GM12874 (cell line): ENCODE data around the gene TUBGCP4.
A peak's percentile ranks its signal among the peaks of the same experiment; 100 is the strongest.

Experiments
- TF ChIP-seq, protein P1 (sequence below): IDR thresholded peaks from 2 replicates; pipeline ENCODE4 v1.5.1; 2011; ENCODE audit warnings: low read depth, mild to moderate bottlenecking, control low read depth, low read length, moderate library complexity; ENCODE audit not compliant: insufficient read depth

The TUBGCP4 gene, protein sequence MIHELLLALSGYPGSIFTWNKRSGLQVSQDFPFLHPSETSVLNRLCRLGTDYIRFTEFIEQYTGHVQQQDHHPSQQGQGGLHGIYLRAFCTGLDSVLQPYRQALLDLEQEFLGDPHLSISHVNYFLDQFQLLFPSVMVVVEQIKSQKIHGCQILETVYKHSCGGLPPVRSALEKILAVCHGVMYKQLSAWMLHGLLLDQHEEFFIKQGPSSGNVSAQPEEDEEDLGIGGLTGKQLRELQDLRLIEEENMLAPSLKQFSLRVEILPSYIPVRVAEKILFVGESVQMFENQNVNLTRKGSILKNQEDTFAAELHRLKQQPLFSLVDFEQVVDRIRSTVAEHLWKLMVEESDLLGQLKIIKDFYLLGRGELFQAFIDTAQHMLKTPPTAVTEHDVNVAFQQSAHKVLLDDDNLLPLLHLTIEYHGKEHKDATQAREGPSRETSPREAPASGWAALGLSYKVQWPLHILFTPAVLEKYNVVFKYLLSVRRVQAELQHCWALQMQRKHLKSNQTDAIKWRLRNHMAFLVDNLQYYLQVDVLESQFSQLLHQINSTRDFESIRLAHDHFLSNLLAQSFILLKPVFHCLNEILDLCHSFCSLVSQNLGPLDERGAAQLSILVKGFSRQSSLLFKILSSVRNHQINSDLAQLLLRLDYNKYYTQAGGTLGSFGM

DNA sequence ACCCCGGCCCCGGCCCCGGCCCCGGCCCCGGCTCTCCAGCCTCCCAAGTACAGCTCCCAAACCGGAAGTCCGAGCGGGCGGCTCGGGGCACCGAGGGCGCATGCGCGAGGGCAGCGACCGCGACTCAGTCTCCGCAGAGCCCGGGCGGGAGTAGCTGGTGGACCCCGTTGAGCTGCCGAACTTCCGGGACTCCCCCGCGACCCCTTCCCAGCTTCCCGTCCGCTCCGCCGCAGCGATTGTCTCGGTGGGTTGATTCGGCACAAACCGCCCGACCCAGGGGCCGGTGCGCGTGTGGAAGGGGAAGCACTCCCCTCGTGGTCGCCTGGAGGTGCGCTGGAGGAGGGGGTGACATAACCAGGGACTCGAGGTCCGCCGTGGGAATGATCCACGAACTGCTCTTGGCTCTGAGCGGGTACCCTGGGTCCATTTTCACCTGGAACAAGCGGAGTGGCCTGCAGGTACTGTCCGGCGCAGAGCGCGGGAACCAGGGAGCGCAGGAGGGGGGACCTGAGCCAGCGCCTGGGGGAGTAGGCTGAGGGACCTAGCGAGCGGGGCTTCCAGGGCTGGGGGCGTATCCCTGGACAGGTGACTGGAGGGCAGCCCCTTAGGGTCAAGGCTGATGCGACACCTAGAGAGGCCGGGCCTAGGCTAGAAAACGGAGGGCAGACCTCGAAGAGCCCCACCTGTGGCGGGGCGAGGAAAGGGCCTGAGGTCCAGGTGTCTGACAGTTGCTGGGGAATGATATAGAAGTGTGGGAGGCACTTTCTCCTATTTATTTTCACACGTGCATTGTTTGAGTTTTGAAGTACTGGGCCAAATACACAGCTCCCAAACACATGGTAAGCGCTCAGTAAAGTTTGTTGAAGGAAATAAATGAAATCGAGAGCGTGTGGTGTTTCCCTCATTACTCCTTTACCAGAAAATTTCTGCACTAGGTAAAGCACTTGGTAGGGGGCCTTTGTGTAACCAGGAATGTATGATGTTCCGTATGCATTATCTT is at the start of gene TUBGCP4, which contains the start of gene ZSCAN29:
TUBGCP4 (plus strand) TSS at position 127 of the 1,000 bp plus-strand sequence; CDS start at position 381, 254 bp downstream.
ZSCAN29 (minus strand) TSS at position 69 of the 1,000 bp plus-strand sequence. CDS start 1,130 bp downstream, outside the sequence.
- TF ChIP-seq, protein P1, sequence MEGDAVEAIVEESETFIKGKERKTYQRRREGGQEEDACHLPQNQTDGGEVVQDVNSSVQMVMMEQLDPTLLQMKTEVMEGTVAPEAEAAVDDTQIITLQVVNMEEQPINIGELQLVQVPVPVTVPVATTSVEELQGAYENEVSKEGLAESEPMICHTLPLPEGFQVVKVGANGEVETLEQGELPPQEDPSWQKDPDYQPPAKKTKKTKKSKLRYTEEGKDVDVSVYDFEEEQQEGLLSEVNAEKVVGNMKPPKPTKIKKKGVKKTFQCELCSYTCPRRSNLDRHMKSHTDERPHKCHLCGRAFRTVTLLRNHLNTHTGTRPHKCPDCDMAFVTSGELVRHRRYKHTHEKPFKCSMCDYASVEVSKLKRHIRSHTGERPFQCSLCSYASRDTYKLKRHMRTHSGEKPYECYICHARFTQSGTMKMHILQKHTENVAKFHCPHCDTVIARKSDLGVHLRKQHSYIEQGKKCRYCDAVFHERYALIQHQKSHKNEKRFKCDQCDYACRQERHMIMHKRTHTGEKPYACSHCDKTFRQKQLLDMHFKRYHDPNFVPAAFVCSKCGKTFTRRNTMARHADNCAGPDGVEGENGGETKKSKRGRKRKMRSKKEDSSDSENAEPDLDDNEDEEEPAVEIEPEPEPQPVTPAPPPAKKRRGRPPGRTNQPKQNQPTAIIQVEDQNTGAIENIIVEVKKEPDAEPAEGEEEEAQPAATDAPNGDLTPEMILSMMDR, result peak; percentile 60

DNA sequence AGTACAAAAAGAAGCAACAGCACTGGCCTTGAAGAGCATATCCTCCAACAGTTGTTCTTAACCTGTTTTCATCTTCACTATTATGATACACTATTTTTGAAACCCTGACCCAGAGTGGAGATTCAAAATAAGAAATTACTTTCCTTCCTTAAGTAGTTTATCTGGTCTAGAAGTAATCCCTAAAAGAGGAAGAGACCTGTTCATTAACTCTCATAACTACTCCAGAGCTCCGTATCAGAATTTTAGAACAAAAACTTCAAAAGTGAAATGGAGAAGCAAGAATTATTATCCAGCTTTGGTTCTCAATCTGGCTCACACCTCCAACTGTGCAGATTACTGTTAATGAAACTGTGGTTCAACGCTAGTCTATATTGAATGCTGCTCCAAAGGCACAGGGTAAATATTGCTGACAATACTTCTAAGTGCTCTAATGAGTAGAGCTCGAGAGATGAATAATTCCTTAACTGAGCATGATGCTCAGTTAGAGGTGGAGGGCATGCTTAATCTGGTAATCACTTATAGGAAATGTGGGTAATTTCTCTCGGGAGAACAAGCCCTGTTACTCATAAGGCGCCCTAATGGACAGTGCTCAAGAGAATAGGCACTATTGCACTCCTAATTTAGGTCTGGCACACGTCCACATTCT is 45.7 kb upstream of the TUBGCP4 start:
- TF ChIP-seq, protein P1, result no peak

DNA sequence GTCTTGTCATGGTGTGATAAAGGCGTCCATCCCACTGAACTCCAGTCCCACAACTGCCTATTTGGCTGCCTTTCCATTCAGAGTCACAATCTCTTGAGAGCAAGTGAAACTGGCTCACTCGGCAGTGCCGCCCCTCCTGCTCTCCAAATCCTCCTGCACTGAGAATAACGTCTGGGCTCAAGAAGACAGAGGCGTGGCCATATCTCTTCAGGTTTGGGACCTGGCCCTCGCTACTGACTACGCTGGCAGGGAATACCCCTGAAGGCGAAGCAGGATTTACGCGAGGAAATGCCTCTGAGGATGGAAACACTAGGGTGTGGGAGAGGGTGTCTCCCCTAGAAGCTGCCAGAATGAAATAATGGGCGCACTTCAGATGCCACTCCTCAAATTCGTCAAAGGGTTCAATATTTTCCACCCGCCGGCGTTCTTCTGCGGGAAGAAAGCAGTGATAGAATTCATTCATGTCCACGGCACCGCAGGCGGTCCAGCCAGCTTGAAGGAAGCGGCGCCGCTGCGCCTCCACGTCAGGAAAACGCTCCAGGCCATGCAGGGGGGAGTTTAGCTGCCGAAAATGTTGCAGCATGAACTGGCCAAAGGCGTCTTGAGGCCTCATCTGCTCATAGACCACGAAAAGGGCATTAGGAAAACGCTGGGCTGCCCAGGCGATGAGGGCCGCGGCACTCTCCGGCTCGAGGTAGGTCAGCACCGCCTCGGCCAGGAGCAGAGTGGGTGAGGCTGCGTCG is 41.5 kb upstream of the TUBGCP4 start:
- TF ChIP-seq, protein P1, result no peak

DNA sequence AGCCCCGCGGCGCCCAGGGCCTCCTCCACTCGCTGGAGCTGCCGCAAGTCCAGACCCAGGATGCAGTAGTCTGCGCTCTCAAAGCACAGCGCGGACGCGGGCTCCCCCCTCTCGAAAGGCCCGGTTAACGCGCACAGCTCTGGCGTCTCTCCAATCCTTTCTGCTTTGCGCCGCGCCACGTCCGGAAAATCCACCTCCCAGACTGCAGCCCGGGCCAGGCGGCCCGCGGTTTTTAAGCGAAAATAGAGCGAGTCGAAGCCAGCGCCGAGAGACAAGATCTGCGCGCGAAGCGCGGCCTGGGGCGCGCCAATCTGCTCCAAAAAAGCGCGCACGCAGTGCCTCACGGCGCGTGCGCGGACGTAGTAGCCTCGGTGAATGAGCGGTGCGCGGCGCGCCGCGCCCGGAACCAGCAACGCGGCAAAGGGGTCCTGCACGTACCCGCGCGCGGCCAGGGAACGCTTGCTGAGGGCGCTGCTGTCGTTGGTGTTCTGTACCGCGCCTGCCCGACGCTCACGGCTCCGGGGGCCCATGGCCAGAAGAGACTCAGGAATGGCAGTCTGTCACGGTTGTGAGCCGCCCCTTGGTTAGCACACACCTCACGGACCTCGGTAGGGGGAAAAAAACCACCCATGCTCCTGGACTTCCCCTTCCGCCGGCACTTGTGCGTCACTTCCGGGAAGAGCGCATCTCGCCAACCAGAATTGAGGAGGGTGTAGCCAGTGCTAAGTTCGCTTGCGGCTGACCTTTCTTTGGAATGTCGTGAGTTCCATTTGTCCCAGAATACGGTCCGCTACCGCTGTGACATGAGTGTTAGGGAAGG is 40.7 kb upstream of the TUBGCP4 start, which contains the start of gene LCMT2:
LCMT2 (minus strand) TSS at position 614 of the 820 bp plus-strand sequence; CDS start at position 530, 84 bp downstream.
- TF ChIP-seq, protein P1, result no peak

DNA sequence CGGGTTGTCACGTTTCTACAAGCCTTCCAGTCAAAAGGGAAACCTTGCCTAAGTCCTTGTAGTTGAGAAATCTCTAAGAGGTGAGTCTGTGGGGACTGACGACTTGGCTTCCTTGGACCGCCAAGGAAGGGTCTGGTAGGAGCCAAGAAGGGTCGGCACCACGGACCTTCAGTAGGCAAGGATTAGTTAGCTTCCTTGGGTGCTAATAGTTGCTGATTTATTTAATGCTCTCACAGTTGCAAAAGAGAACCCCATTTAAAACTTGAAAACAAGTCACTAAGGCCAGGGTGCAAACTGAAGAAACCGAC is 40.2 kb upstream of the TUBGCP4 start:
- TF ChIP-seq, protein P1, result no peak

DNA sequence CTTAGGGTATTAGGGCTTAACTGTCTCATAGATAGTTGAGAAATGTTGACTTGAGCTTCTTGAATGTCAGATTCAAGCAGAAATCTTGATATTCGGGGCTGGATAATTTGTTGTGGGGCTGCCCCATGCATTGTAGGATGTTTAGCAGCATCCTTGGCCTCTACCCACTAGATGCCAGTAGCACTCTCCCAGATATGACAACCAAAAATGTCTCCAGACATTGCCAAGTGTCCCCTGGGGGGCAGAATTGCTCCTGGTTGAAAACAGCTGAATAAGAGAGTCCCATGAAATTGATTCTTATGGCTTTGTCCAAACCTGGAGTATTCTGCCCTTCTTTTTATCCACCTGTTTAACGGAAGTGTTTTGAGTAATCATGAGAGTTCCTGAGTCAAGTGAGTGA is 24.6 kb upstream of the TUBGCP4 start:
- TF ChIP-seq, protein P1, result 0 out of 2 replicates have a peak, but pooled peaks have one; percentile 4
